Naive thymus-derived CD8-positive, alpha-beta T cell (primary cell): ENCODE data around the gene OTX2. TPM values are rescaled to one million over a fixed set of nuclear protein-coding genes. Genes with fewer than 3 reads are reported as not detected.

Experiments
- ATAC-seq, 2 donors: fragments of 150-1000 bp; cut with Tn5 transposase in 1 of 2; sonication (Bioruptor Pico), chemical (Tn5 transposase) in 1 of 2; 1 replicate in 1 of 2; 2 replicates in 1 of 2; pipeline ENCODE4 v1.10.0; 2021; ENCODE audit warnings: mild to moderate bottlenecking in 2 of 2, moderate library complexity in 2 of 2
- POLR2A ChIA-PET: fragments of 350-600 bp; sonication (Branson Sonifier 250); formaldehyde crosslinking; loops from one replicate; lab custom pipeline; 2021; ENCODE audit warnings: antibody characterized with exemption; lab: Charles Lee
- DNase-seq, 10 donors: peaks; one replicate each; pipeline versions ENCODE4 v3.0.0 to v3.0.0-alpha.2; 2020 to 2022
- H3K27ac Mint-ChIP-seq, 10 donors: one replicate each; pipeline ENCODE4 v1.8.0; 2020 to 2022; ENCODE audit warnings: mild to moderate bottlenecking in 10 of 10, mixed read lengths in 10 of 10, moderate library complexity in 4 of 10, inconsistent platforms in 1 of 10
- H3K27me3 Mint-ChIP-seq, 5 donors: one replicate each; pipeline ENCODE4 v1.8.0; 2021 to 2022; ENCODE audit warnings: mixed read lengths in 5 of 5
- H3K36me3 Mint-ChIP-seq, 3 donors: one replicate each; pipeline ENCODE4 v1.8.0; 2020 to 2022; ENCODE audit warnings: mixed read lengths in 3 of 3, mild to moderate bottlenecking in 2 of 3, inconsistent platforms in 1 of 3
- H3K4me1 Mint-ChIP-seq, 4 donors: one replicate each; pipeline ENCODE4 v1.8.0; 2021 to 2022; ENCODE audit warnings: mixed read lengths in 4 of 4
- H3K4me3 Mint-ChIP-seq, 10 donors: one replicate each; pipeline ENCODE4 v1.8.0; 2020 to 2022; ENCODE audit warnings: mild to moderate bottlenecking in 10 of 10, mixed read lengths in 10 of 10, moderate library complexity in 6 of 10, inconsistent platforms in 1 of 10
- H3K9me3 Mint-ChIP-seq, 9 donors: one replicate each; pipeline ENCODE4 v1.8.0; 2020 to 2022; ENCODE audit warnings: mixed read lengths in 9 of 9, mild to moderate bottlenecking in 3 of 9, inconsistent platforms in 1 of 9, moderate library complexity in 1 of 9
- polyA plus RNA-seq, 3 donors: library from polyadenylated mRNA; unstranded; fragments of 300-500 nt; fragmentation: Illumina TruSeq; gene quantifications; one replicate each; pipeline ENCODE4 v1.2.3, GENCODE V29; 2021
- total RNA-seq, 8 experiments: library from RNA in 2 of 8; stranded (reverse) in 2 of 8; gene quantifications; one replicate each; pipeline ENCODE4 v1.2.3 and lab custom pipeline; 2021 to 2026

Gene OTX2
- total and polyA plus RNA-seq, 5 experiments from 2014 or later = not detected

DNA sequence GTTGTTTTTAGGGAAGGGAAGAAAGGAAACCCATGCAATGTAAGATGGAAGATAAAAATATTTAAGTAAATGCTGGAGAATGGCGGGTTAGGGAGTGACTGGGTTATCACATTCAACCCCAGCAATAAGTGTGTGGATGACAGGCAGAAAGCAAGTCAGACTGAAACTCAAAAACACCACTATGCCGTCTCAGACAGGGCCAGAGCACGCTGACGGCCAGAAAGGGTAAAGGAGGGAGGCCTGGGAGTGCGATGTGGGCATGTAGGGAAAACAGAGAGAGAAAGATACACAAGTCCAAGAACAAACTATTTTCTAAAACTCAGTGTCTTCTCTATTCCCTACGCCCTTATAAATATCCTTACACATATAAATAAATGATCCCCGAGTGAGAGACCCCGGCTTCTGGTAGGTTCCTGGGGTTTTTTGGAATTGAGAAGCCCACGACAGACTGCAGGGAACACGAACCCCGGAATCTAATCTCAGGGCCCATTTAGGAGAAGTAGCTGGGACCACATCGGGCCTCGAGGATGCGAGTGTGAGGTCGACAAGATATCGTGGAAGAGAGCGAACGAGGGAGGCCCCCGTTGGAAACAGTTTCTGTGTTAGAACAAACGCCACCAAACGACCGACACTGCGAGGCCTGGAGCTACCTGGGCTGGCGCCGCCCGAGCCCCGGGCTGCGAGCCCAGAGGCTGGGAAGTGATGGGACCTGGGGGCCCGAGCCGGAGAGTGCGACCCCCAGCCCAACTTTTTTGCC, 735 bp upstream of the OTX2 start:
- no peak overlapping the region for H3K27ac Mint-ChIP-seq
- peak overlapping the region in 6 of 10 donors; percentile 10 to 66 (median 34) for H3K4me3 Mint-ChIP-seq
- POLR2A ChIA-PET = no interaction called here

DNA sequence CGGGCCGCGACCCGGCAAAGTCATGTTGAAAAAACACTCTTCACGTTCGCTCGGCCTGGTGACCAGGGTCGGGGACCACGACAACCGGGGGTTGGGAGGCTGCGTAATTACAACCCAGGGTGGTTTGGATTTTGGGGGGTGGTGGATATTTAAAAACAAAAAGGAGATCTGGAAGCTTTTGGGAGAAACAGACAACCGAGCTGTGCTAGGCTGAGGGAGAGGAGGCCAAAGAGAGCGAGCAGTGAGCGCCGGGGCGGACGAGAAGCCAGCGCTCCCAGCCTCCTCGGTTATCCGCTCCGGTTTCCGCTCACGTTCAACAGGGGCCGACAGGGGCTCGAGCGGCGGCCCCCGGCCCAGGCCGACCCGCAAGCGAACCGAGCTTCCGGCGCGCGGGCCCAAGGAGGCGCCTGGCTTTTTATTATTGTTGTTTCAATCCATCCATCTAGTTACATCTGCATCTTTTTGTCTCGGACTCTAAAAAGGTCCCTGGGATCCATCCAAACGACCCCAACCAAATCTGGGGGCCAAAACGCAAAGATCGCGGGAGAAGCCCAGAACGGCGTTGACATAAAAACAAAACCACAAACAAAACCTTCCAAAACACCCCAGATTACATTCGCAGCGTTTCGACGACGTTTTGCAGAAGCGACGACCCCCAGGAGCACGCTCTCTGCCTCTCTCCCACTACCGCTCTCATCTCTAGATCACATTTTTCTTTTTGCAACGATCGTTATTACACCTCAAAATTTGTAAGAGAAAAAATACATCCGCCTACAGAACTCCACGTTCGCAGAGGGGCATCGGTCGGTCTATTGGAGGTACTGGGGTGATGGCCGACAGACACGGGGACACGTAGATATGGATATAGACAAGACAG, 771 bp downstream of the OTX2 start:
- no peak for ATAC-seq
- POLR2A ChIA-PET = no interaction called here
- H3K9me3 Mint-ChIP-seq = peaks cover 0 to 41% (median 20%) of the 10 kb centered on the region in 9 donors
- peaks cover 11 to 51% (median 33%) of the 10 kb centered on the region in 4 donors for H3K4me1 Mint-ChIP-seq
- H3K27me3 Mint-ChIP-seq = peaks cover 61 to 90% (median 76%) of the 10 kb centered on the region in 5 donors
- H3K27ac Mint-ChIP-seq = peak overlapping the region in 2 of 10 donors; percentile 36 to 48
- DNase-seq = no peak
- peaks cover 3 to 33% (median 10%) of the 10 kb centered on the region in 3 donors for H3K36me3 Mint-ChIP-seq
- peak overlapping the region in 7 of 10 donors; percentile 15 to 60 (median 46) for H3K4me3 Mint-ChIP-seq

More for the DNA sequence above, 735 bp upstream of the OTX2 start:
- Mint-ChIP-seq H3K36me3 (peaks cover 3 to 27% (median 8%) of the 10 kb centered on the region in 3 donors), H3K4me1 (peaks cover 12 to 41% (median 28%) of the 10 kb centered on the region in 4 donors), H3K27me3 (peaks cover 54 to 90% (median 71%) of the 10 kb centered on the region in 5 donors), H3K9me3 (peaks cover 0 to 33% (median 14%) of the 10 kb centered on the region in 9 donors)
- ATAC-seq = no peak
- DNase-seq = no peak

DNA sequence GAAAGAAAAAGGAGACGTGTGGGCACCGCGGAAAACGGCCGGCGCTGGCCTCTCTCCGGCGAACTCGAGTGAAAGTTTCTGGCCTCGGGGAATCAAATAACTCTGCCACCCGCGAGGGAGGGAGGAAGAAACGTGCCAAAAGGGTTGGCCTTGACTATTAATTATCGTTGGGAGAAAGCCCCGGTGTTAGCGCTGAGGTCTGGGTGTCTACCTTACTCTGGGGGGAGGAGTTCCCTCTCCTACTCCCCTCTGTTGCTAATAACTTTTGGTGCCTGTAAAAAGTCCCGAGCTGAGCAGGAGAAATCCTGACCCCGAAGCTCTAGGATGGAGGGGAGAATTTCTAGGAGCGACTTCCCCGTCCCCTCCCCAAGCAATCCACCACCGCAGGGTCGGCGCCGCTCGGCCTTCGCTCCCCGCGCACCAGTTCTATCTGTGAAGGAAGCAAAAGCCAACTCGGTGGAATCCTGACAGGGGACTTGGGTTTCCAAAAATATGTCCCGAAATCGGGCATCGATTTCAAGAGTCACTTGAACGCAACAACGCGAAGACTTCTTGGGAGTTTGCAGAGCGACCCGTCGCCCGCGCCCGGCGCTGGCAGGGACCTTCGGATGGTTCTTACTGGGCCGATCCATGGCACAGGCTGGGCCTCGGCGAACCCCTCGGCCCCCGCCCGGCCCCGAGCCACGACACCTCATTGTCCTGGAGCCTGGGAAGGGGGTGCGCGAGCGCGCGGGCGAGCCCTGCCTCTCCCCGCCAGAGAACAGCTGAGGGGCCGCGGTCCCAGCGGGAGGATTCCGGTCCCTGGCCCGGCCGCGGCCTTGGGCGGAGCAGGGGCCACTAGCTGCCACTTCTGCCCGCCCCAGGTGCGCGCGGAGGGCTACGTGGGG, 1.7 kb downstream of the OTX2 start:
- Mint-ChIP-seq H3K4me3 (peak overlapping the region in 7 of 10 donors; percentile 54 to 72 (median 64)), H3K27me3 (peaks cover 58 to 90% (median 80%) of the 10 kb centered on the region in 5 donors), H3K36me3 (peaks cover 3 to 35% (median 11%) of the 10 kb centered on the region in 3 donors), H3K27ac (peak overlapping the region in 1 of 10 donors; percentile 74), H3K9me3 (peaks cover 0 to 42% (median 22%) of the 10 kb centered on the region in 9 donors), H3K4me1 (peaks cover 10 to 51% (median 33%) of the 10 kb centered on the region in 4 donors)
- ATAC-seq = no peak
- POLR2A ChIA-PET = no interaction called here
- DNase-seq = no peak

DNA sequence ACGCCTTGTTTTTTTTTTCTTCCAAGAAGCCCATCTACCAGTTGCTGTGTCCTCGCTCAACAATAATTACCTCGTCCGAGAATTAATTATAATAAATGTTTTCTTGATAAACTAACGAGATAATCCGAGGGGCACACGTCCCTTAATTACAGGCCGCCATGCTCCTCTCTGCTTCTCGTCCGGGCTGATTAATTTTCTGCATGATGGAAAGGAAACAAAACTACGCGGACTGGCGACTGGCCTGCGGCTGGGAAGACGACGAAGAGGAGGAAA, 2.2 kb downstream of the OTX2 start:
- Mint-ChIP-seq H3K4me1 (peaks cover 10 to 51% (median 33%) of the 10 kb centered on the region in 4 donors), H3K27me3 (peaks cover 58 to 90% (median 80%) of the 10 kb centered on the region in 5 donors), H3K9me3 (peaks cover 0 to 42% (median 22%) of the 10 kb centered on the region in 9 donors), H3K36me3 (peaks cover 3 to 35% (median 11%) of the 10 kb centered on the region in 3 donors), H3K4me3 (peak overlapping the region in 7 of 10 donors; percentile 54 to 72 (median 64)), H3K27ac (peak overlapping the region in 1 of 10 donors; percentile 74)
- no peak for DNase-seq
- ATAC-seq = no peak
- POLR2A ChIA-PET = no interaction called here

DNA sequence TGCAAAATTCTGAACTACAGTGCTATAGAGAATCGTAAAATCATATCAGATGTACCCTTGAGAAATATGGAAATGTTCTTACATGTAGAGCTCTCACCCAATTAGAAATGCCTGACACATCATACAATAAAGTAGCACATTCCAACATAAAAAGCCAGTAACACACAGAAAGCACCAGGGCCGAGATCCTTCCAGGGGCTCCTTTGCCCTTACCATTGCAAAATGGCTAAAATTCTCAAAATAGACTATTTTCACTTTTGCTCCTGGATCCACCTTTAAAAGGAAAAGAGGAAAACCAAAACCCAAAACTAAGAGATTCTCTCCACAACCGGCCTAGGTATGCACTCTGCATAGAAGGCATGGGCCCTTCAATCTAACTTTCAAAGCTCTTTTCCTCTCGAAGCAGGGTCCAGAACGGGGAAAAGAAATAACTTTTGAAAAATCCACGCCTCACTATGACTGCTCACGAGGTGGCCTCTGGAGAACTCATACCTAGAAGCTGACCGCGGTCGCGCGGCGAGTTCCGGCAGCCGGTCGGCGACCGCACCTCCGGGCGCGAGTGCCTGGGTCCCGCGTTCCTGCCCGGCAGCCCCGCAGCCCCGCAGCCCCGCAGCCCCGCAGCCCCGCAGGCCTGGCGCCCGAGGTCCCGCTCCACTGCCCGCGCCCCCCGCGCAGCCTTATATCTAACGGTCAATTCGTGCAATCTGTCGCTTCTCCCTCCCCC, 2.7 kb downstream of the OTX2 start:
- Mint-ChIP-seq H3K9me3 (peaks cover 0 to 42% (median 22%) of the 10 kb centered on the region in 9 donors), H3K4me1 (peaks cover 9 to 51% (median 33%) of the 10 kb centered on the region in 4 donors), H3K4me3 (peak overlapping the region in 8 of 10 donors; percentile 1 to 72 (median 60)), H3K27me3 (peaks cover 55 to 90% (median 80%) of the 10 kb centered on the region in 5 donors), H3K27ac (no peak overlapping the region), H3K36me3 (peaks cover 3 to 36% (median 11%) of the 10 kb centered on the region in 3 donors)
- POLR2A ChIA-PET = no interaction called here
- no peak for ATAC-seq
- DNase-seq = no peak

DNA sequence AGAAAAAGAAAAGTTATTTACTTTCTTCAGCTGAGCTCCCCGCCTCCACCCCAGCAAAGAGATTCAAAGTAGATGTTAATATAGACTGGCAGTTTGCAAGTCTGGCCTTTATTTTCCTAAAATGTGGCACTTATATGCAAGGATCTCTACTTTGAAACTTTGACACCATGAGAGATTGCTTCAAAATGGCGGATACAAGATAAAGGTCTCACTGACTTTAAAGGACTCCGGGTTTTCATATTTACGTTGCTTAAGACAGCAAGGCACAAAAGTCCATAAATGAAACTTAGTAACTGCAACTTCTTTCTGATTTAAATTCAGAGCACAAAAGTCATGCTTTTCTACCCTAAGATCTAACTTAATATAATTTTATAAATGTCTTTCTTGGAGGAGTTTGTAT, 3.5 kb downstream of the OTX2 start:
- peaks cover 9 to 51% (median 33%) of the 10 kb centered on the region in 4 donors for H3K4me1 Mint-ChIP-seq
- no peak overlapping the region for H3K27ac Mint-ChIP-seq
- H3K36me3 Mint-ChIP-seq = peaks cover 3 to 41% (median 11%) of the 10 kb centered on the region in 3 donors
- H3K27me3 Mint-ChIP-seq = peaks cover 60 to 93% (median 84%) of the 10 kb centered on the region in 5 donors
- peaks cover 0 to 42% (median 22%) of the 10 kb centered on the region in 9 donors for H3K9me3 Mint-ChIP-seq
- POLR2A ChIA-PET = no interaction called here
- DNase-seq (no peak), ATAC-seq (no peak)
- H3K4me3 Mint-ChIP-seq = peak overlapping the region in 2 of 10 donors; percentile 18 to 19

DNA sequence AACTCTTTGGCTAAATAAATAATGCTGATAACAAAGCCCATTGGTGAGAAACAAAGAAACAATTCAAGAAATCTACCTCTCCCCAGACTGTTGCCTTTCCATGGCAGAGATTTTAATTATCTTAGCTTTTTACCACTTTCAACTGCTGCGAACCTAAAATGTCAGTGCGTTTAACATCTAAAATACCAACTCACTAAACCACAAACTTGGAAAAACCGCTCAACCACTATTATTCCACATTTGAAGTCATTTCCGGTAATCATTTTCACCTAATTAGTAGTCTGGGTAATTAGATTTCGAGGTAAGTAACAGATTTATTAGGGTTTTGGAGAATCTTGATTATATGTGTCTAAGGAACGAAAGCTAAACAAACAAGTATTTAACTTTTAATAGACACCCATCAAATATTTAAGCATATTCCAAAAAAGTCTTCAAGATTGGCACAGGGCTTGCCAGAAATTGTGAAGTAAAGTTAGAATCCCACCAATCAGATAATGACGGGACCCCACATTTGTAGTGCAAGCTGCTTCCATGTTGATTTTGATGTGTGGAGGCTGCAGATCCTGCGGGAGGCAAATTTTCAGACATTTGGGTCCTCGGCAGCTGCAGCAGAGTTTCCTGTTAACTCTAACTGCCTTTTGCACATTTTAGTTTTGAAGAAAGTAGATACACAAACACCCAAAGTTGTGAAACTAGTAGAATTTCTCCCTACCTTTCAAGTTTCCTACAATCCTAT, 4.1 kb downstream of the OTX2 start:
- POLR2A ChIA-PET = interaction anchor here (0.6 kb wide), 1 partner anchor 45 kb away, joined by 3 read pairs; no protein-coding TSS in a partner anchor
- peaks cover 3 to 40% (median 11%) of the 10 kb centered on the region in 3 donors for H3K36me3 Mint-ChIP-seq
- peaks cover 66 to 95% (median 89%) of the 10 kb centered on the region in 5 donors for H3K27me3 Mint-ChIP-seq
- H3K9me3 Mint-ChIP-seq = peaks cover 0 to 41% (median 22%) of the 10 kb centered on the region in 9 donors
- no peak overlapping the region for H3K4me3 Mint-ChIP-seq
- no peak for ATAC-seq
- H3K27ac Mint-ChIP-seq = peak overlapping the region in 1 of 10 donors; percentile 19
- no peak for DNase-seq
- H3K4me1 Mint-ChIP-seq = peaks cover 9 to 48% (median 33%) of the 10 kb centered on the region in 4 donors

DNA sequence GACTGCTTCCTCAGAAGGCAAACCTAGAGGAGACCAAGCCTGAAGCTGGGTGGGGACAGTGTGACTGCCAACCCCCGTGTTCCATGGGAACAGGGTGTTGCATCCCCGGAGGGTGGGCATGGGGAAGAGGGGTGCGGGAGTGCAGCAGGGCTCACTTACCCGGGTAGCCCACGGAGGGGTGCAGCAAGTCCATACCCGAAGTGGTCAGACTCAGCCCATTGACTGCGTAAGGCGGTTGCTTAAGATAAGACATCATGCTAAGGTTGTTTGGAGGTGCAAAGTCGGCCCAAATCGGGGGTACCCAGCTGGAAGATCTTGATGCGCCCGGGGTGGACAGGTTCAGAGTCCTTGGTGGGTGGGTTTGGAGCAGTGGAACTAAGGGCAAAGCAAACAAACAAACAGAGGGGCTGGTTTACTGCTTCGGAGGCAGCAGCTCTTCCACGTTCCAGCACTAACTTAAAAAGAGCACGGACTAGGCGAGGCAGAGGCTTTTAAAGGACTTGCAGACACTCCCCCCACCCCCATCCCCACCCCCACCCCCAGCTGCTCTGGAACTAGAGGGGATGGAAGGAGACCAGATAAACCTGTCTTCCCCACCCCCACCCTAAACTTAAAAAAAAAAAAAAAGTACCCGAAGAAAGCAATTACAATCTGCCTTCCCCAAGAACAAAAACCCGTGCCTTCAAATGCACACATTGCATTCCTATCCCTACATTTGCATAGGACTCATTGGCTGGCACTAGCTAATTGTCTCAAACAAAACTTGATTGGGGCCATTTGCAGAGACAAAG, 4.9 kb downstream of the OTX2 start:
- ATAC-seq = no peak
- Mint-ChIP-seq H3K9me3 (peaks cover 0 to 33% (median 21%) of the 10 kb centered on the region in 9 donors), H3K4me1 (peaks cover 9 to 43% (median 29%) of the 10 kb centered on the region in 4 donors), H3K36me3 (peaks cover 3 to 35% (median 11%) of the 10 kb centered on the region in 3 donors), H3K4me3 (peak overlapping the region in 1 of 10 donors; percentile 37), H3K27ac (no peak overlapping the region), H3K27me3 (peaks cover 62 to 95% (median 88%) of the 10 kb centered on the region in 5 donors)
- POLR2A ChIA-PET = interaction anchor here (0.6 kb wide), 1 partner anchor 46 kb away, joined by 3 read pairs; no protein-coding TSS in a partner anchor
- DNase-seq = no peak

DNA sequence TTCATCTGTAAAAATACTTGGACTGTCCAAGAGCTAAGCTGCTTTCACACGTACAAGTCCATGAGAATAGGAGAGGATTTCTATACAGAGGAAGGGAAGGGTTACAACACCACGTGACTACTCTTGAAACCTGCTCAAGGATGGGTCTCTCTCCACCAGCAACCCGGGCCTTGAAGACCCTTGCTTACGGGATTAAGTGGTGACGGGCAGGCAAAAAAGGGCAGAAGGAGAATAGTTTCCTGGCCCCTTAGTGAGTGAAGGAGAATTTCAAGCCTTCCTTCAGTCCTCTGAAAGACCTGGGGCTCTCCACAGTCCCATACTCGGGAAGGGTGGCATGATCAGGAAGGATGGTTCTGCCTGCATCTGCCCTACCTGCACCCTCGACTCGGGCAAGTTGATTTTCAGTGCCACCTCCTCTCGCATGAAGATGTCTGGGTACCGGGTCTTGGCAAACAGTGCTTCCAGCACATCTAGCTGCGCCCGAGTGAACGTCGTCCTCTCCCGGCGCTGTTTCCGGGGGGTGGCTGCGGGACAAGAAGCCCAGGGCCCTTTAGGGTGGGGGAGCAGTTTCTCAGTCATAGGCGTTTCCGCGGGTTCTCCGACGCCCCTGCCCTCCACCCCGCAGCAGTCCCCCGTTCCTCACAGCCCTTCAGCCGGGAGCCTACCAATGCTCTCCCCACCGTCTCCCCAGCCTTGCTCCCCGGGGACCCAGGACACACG, 6.3 kb downstream of the OTX2 start:
- Mint-ChIP-seq H3K27ac (no peak overlapping the region), H3K27me3 (peaks cover 64 to 96% (median 87%) of the 10 kb centered on the region in 5 donors), H3K4me1 (peaks cover 4 to 34% (median 24%) of the 10 kb centered on the region in 4 donors), H3K36me3 (peaks cover 0 to 26% (median 6%) of the 10 kb centered on the region in 3 donors), H3K4me3 (peak overlapping the region in 1 of 10 donors; percentile 20), H3K9me3 (peaks cover 0 to 27% (median 13%) of the 10 kb centered on the region in 9 donors)
- POLR2A ChIA-PET = no interaction called here
- ATAC-seq = no peak
- DNase-seq = no peak
